WTC11 (cell line): ENCODE results near the gene DNAH7. TPM values are rescaled to one million over a fixed set of nuclear protein-coding genes. Genes with fewer than 3 reads are reported as not detected.

ENCODE experiments used
- ATAC-seq: fragments of 200-7000 bp; cut with Tn5 transposase; 2 replicates; pipeline ENCODE4 v1.10.0; 2021; ENCODE audit warnings: mild to moderate bottlenecking, moderate library complexity
- CTCF ChIA-PET: fragments of 300-600 bp; sonication (Branson Sonifier 250); formaldehyde crosslinking; loops from one replicate; lab custom pipeline; 2021; ENCODE audit warnings: antibody characterized with exemption; lab: Charles Lee
- POLR2A ChIA-PET: fragments of 350-600 bp; sonication (Branson Sonifier 250); formaldehyde crosslinking; loops from one replicate; lab custom pipeline; 2021; ENCODE audit warnings: antibody characterized with exemption; lab: Charles Lee
- DNase-seq: peaks from one replicate; pipeline ENCODE4 v3.0.0; 2021; ENCODE audit warnings: low spot score
- H3K27ac Mint-ChIP-seq: 2 replicates; pipeline ENCODE4 v1.8.0; 2021; ENCODE audit warnings: mixed read lengths
- H3K27me3 Mint-ChIP-seq: 2 replicates; pipeline ENCODE4 v1.8.0; 2021; ENCODE audit warnings: low read depth, mild to moderate bottlenecking, moderate library complexity, mixed read lengths
- H3K36me3 Mint-ChIP-seq: 2 replicates; pipeline ENCODE4 v1.8.0; 2021; ENCODE audit warnings: mixed read lengths
- H3K4me1 Mint-ChIP-seq: 2 replicates; pipeline ENCODE4 v1.8.0; 2022; ENCODE audit warnings: mixed read lengths
- H3K4me3 Mint-ChIP-seq: 2 replicates; pipeline ENCODE4 v1.8.0; 2021; ENCODE audit warnings: mild to moderate bottlenecking, moderate library complexity, mixed read lengths
- H3K9me3 Mint-ChIP-seq: 2 replicates; pipeline ENCODE4 v1.8.0; 2021; ENCODE audit warnings: mixed read lengths
- CREB1 ChIP-seq: sonication (generic); formaldehyde crosslinking; IDR thresholded peaks from 2 replicates; pipeline ENCODE4 v1.8.0; 2023; ENCODE audit warnings: mild to moderate bottlenecking, missing genetic modification reagents
- FOXJ3 ChIP-seq: sonication (generic); formaldehyde crosslinking; IDR thresholded peaks from 2 replicates; pipeline ENCODE4 v1.9.0; 2021; ENCODE audit warnings: missing genetic modification reagents, mild to moderate bottlenecking, borderline replicate concordance
- MYBL2 ChIP-seq: sonication (generic); formaldehyde crosslinking; IDR thresholded peaks from 2 replicates; pipeline ENCODE4 v1.8.1; 2023; ENCODE audit warnings: mild to moderate bottlenecking, moderate library complexity, missing genetic modification reagents
- NR1H2 ChIP-seq: sonication (generic); formaldehyde crosslinking; IDR thresholded peaks from 2 replicates; pipeline ENCODE4 v1.9.0; 2021; ENCODE audit warnings: mild to moderate bottlenecking, moderate library complexity, missing genetic modification reagents
- PRRX2 ChIP-seq: fragments of 250-450 bp; sonication (Bioruptor Pico); IDR thresholded peaks from 2 replicates; pipeline ENCODE4 v1.8.0; 2021; ENCODE audit warnings: mild to moderate bottlenecking
- ZNF219 ChIP-seq: sonication (generic); formaldehyde crosslinking; IDR thresholded peaks from 2 replicates; pipeline ENCODE4 v1.8.0; 2023; ENCODE audit warnings: missing genetic modification reagents, mild to moderate bottlenecking, borderline replicate concordance
- ZNF396 ChIP-seq: fragments of 250-450 bp; sonication (Bioruptor Pico); IDR thresholded peaks from 2 replicates; pipeline ENCODE4 v1.8.0; 2021; ENCODE audit warnings: mild to moderate bottlenecking, moderate library complexity, borderline replicate concordance
- ZNF423 ChIP-seq: fragments of 250-450 bp; sonication (Bioruptor Pico); IDR thresholded peaks from 2 replicates; pipeline ENCODE4 v2.1.2; 2022; ENCODE audit warnings: mild to moderate bottlenecking, moderate library complexity
- total RNA-seq: library from RNA; stranded (reverse); gene quantifications from 3 replicates; pipeline ENCODE4 v1.2.3, GENCODE V29; 2021
- TF ChIP-seq, protein P1 (sequence below): sonication (generic); formaldehyde crosslinking; IDR thresholded peaks from 2 replicates; pipeline ENCODE4 v1.8.0; 2022; ENCODE audit warnings: mild to moderate bottlenecking, missing genetic modification reagents
- TF ChIP-seq, protein P2 (sequence below): sonication (generic); formaldehyde crosslinking; IDR thresholded peaks from 2 replicates; pipeline ENCODE4 v1.8.1; 2022; ENCODE audit warnings: missing genetic modification reagents, borderline replicate concordance
- TF ChIP-seq, protein P3 (sequence below): sonication (generic); formaldehyde crosslinking; IDR thresholded peaks from 2 replicates; pipeline ENCODE4 v1.8.1; 2023; ENCODE audit warnings: mild to moderate bottlenecking, missing genetic modification reagents, moderate library complexity
- TF ChIP-seq, protein P4 (sequence below): sonication (generic); formaldehyde crosslinking; IDR thresholded peaks from 2 replicates; pipeline ENCODE4 v1.8.1; 2023; ENCODE audit warnings: mild to moderate bottlenecking, missing genetic modification reagents, moderate library complexity
- TF ChIP-seq, protein P5 (sequence below): fragments of 250-450 bp; sonication (Bioruptor Pico); IDR thresholded peaks from 2 replicates; pipeline ENCODE4 v1.9.0; 2021; ENCODE audit warnings: mild to moderate bottlenecking, borderline replicate concordance
- TF ChIP-seq, protein P6 (sequence below): sonication (generic); formaldehyde crosslinking; IDR thresholded peaks from 2 replicates; pipeline ENCODE4 v1.8.1; 2023; ENCODE audit warnings: mild to moderate bottlenecking, moderate library complexity, missing genetic modification reagents

The DNAH7 gene
- total RNA-seq, 1 experiment from 2014 or later, result 0.04 TPM

DNA sequence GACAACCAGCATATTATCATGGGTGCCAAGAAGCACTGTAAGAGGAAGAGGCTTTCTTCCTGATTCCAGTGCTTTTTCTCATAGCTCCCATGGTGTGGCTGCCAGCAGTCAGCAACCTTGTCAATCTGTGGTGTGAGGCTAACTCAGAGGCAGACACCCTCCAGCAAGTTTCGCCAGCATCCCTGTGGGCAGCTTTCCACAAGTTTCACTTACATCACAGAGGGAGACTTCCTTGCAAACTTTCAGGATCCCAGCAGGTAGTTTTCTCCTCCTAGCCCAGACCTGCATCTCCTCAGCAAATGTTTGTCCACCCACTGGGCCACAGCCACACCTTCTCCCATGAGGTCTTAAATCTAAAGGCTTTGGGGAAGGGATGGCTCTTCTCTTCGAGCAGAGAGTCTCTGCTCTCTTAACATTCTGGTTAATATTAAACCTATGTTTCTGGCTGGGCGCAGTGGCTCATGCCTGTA is 9.1 kb downstream of the DNAH7 start:
- Mint-ChIP-seq H3K27me3 (no peaks in the 10 kb centered on the region; the same call in 1 of the 2 replicates), H3K9me3 (no peaks in the 10 kb centered on the region)
- ATAC-seq (peak; percentile 94), DNase-seq (peak; percentile 24)
- TF ChIP-seq MYBL2 (CRISPR knock-in tag), result no peak
- TF ChIP-seq, protein P1, sequence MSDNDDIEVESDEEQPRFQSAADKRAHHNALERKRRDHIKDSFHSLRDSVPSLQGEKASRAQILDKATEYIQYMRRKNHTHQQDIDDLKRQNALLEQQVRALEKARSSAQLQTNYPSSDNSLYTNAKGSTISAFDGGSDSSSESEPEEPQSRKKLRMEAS (CRISPR knock-in tag), result no peak
- TF ChIP-seq, protein P2, sequence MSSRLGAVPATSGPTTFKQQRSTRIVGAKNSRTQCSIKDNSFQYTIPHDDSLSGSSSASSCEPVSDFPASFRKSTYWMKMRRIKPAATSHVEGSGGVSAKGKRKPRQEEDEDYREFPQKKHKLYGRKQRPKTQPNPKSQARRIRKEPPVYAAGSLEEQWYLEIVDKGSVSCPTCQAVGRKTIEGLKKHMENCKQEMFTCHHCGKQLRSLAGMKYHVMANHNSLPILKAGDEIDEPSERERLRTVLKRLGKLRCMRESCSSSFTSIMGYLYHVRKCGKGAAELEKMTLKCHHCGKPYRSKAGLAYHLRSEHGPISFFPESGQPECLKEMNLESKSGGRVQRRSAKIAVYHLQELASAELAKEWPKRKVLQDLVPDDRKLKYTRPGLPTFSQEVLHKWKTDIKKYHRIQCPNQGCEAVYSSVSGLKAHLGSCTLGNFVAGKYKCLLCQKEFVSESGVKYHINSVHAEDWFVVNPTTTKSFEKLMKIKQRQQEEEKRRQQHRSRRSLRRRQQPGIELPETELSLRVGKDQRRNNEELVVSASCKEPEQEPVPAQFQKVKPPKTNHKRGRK, result no peak
- TF ChIP-seq ZNF423 (CRISPR knock-in tag), result peak; percentile 77
- TF ChIP-seq PRRX2 (CRISPR knock-in tag), result no peak
- no peak for TF ChIP-seq ZNF396 (CRISPR knock-in tag)
- TF ChIP-seq, protein P3, sequence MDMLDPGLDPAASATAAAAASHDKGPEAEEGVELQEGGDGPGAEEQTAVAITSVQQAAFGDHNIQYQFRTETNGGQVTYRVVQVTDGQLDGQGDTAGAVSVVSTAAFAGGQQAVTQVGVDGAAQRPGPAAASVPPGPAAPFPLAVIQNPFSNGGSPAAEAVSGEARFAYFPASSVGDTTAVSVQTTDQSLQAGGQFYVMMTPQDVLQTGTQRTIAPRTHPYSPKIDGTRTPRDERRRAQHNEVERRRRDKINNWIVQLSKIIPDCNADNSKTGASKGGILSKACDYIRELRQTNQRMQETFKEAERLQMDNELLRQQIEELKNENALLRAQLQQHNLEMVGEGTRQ, result no peak
- TF ChIP-seq, all 79 proteins: peak for 1
- CTCF ChIA-PET, result interaction anchor here (1.8 kb wide), 1 partner anchor 9 kb away, joined by 8 read pairs; the partner anchor contains the start of gene DNAH7
- Mint-ChIP-seq H3K4me3 (no peak overlapping the region), H3K27ac (peak overlapping the region; percentile 84), H3K36me3 (no peaks in the 10 kb centered on the region), H3K4me1 (peaks cover 18% of the 10 kb centered on the region)
- POLR2A ChIA-PET, result no interaction called here

DNA sequence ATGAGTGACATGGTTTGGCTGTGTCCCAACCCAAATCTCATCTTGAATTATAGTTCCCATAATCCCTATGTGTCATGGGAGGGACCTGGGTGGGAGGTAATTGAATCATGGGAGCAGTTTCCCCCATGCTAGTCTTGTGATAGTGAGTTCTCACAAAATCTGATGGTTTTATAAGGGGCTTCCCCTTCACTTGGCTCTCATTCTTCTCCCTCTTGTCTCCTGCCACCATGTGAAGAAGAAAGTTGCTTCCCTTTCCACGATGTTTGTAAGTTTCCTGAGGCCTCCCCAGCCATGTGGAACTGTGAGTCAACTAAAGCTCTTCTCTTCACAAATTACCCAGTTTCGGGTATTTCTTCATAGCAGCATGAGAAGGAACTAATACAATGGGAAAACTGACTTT is 14.0 kb downstream of the DNAH7 start:
- H3K27me3 Mint-ChIP-seq, result no peaks in the 10 kb centered on the region; the same call in 1 of the 2 replicates
- no peak overlapping the region for H3K27ac Mint-ChIP-seq
- ATAC-seq (no peak), DNase-seq (no peak)
- ChIA-PET POLR2A (no interaction called here), CTCF (no interaction called here)
- no peaks in the 10 kb centered on the region for H3K9me3 Mint-ChIP-seq
- peaks cover 18% of the 10 kb centered on the region for H3K4me1 Mint-ChIP-seq
- H3K36me3 Mint-ChIP-seq, result no peaks in the 10 kb centered on the region
- no peak for TF ChIP-seq ZNF219 (CRISPR knock-in tag)
- TF ChIP-seq CREB1 (CRISPR knock-in tag), result no peak
- TF ChIP-seq, protein P4, sequence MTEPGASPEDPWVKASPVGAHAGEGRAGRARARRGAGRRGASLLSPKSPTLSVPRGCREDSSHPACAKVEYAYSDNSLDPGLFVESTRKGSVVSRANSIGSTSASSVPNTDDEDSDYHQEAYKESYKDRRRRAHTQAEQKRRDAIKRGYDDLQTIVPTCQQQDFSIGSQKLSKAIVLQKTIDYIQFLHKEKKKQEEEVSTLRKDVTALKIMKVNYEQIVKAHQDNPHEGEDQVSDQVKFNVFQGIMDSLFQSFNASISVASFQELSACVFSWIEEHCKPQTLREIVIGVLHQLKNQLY (CRISPR knock-in tag), result no peak
- TF ChIP-seq, protein P5, sequence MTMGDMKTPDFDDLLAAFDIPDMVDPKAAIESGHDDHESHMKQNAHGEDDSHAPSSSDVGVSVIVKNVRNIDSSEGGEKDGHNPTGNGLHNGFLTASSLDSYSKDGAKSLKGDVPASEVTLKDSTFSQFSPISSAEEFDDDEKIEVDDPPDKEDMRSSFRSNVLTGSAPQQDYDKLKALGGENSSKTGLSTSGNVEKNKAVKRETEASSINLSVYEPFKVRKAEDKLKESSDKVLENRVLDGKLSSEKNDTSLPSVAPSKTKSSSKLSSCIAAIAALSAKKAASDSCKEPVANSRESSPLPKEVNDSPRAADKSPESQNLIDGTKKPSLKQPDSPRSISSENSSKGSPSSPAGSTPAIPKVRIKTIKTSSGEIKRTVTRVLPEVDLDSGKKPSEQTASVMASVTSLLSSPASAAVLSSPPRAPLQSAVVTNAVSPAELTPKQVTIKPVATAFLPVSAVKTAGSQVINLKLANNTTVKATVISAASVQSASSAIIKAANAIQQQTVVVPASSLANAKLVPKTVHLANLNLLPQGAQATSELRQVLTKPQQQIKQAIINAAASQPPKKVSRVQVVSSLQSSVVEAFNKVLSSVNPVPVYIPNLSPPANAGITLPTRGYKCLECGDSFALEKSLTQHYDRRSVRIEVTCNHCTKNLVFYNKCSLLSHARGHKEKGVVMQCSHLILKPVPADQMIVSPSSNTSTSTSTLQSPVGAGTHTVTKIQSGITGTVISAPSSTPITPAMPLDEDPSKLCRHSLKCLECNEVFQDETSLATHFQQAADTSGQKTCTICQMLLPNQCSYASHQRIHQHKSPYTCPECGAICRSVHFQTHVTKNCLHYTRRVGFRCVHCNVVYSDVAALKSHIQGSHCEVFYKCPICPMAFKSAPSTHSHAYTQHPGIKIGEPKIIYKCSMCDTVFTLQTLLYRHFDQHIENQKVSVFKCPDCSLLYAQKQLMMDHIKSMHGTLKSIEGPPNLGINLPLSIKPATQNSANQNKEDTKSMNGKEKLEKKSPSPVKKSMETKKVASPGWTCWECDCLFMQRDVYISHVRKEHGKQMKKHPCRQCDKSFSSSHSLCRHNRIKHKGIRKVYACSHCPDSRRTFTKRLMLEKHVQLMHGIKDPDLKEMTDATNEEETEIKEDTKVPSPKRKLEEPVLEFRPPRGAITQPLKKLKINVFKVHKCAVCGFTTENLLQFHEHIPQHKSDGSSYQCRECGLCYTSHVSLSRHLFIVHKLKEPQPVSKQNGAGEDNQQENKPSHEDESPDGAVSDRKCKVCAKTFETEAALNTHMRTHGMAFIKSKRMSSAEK, result no peak
- no peak for TF ChIP-seq FOXJ3 (CRISPR knock-in tag)
- TF ChIP-seq, protein P6, sequence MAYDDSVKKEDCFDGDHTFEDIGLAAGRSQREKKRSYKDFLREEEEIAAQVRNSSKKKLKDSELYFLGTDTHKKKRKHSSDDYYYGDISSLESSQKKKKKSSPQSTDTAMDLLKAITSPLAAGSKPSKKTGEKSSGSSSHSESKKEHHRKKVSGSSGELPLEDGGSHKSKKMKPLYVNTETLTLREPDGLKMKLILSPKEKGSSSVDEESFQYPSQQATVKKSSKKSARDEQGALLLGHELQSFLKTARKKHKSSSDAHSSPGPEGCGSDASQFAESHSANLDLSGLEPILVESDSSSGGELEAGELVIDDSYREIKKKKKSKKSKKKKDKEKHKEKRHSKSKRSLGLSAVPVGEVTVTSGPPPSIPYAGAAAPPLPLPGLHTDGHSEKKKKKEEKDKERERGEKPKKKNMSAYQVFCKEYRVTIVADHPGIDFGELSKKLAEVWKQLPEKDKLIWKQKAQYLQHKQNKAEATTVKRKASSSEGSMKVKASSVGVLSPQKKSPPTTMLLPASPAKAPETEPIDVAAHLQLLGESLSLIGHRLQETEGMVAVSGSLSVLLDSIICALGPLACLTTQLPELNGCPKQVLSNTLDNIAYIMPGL (CRISPR knock-in tag), result no peak
- TF ChIP-seq NR1H2 (CRISPR knock-in tag), result no peak
- TF ChIP-seq, all 79 proteins: peak for 0
- H3K4me3 Mint-ChIP-seq, result no peak overlapping the region
